HEK293 (cell line): ENCODE measurements around the gene MBD6.

ENCODE experiments used
- BCL11B ChIP-seq: fragments of 450-650 bp; formaldehyde crosslinking; IDR thresholded peaks from 2 replicates; pipeline ENCODE4 v1.5.1; 2016; ENCODE audit warnings: low read depth, missing biosample characterization, missing genetic modification characterization
- ZBTB1 ChIP-seq: fragments of 450-650 bp; formaldehyde crosslinking; IDR thresholded peaks from 2 replicates; pipeline ENCODE4 v1.5.1; 2016; ENCODE audit warnings: missing biosample characterization, missing genetic modification characterization
- ZNF10 ChIP-seq: fragments of 450-650 bp; formaldehyde crosslinking; IDR thresholded peaks from 2 replicates; pipeline ENCODE4 v1.5.1; 2017; ENCODE audit warnings: missing biosample characterization, missing genetic modification characterization
- ZNF510 ChIP-seq: fragments of 450-650 bp; formaldehyde crosslinking; IDR thresholded peaks from 2 replicates; pipeline ENCODE4 v1.5.1; 2018; ENCODE audit warnings: mild to moderate bottlenecking, missing genetic modification characterization, missing biosample characterization; ENCODE audit not compliant: insufficient replicate concordance
- ZNF785 ChIP-seq: fragments of 450-650 bp; formaldehyde crosslinking; IDR thresholded peaks from 2 replicates; pipeline ENCODE4 v1.5.1; 2016; ENCODE audit warnings: missing biosample characterization, missing genetic modification characterization
- TF ChIP-seq, protein P1 (sequence below): fragments of 450-650 bp; formaldehyde crosslinking; IDR thresholded peaks from 2 replicates; pipeline ENCODE4 v1.5.1; 2016; ENCODE audit warnings: missing biosample characterization, missing genetic modification characterization

DNA sequence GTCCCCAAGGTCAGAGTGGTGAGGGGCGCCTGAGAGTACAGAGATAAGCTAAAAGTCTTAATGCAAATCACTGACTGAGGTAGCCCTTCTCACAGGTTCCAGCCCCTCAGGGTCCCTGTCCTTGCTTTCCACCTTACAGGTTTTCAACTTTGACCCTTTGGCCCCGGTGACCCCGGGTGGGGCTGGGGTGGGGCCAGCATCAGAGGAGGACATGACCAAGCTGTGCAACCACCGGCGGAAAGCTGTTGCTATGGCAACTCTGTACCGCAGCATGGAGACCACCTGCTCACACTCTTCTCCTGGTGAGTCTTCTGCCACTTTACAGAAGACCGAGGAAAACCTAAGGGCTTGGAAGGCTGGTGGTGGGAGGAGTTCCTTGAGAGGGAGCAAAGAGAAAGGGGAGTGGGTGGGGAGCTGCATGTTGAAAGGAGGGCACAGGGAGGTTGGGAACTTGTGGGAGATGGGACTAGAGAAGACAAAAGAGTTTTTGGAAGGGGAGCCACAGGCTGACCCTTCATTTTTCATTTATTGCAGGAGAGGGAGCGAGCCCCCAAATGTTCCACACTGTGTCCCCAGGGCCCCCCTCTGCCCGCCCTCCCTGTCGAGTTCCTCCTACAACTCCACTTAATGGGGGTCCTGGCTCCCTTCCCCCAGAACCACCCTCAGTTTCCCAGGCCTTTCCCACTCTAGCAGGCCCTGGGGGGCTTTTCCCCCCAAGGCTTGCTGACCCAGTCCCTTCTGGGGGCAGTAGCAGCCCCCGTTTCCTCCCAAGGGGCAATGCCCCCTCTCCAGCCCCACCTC is 2.4 kb downstream of the MBD6 start:
- TF ChIP-seq BCL11B (tag by site-specific recombination): no peak
- TF ChIP-seq, protein P1, sequence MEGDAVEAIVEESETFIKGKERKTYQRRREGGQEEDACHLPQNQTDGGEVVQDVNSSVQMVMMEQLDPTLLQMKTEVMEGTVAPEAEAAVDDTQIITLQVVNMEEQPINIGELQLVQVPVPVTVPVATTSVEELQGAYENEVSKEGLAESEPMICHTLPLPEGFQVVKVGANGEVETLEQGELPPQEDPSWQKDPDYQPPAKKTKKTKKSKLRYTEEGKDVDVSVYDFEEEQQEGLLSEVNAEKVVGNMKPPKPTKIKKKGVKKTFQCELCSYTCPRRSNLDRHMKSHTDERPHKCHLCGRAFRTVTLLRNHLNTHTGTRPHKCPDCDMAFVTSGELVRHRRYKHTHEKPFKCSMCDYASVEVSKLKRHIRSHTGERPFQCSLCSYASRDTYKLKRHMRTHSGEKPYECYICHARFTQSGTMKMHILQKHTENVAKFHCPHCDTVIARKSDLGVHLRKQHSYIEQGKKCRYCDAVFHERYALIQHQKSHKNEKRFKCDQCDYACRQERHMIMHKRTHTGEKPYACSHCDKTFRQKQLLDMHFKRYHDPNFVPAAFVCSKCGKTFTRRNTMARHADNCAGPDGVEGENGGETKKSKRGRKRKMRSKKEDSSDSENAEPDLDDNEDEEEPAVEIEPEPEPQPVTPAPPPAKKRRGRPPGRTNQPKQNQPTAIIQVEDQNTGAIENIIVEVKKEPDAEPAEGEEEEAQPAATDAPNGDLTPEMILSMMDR (tag by site-specific recombination): no peak
- TF ChIP-seq ZNF10 (tag by site-specific recombination): no peak
- no peak for TF ChIP-seq ZNF510 (tag by site-specific recombination)
- TF ChIP-seq ZNF785 (tag by site-specific recombination): no peak
- TF ChIP-seq ZBTB1 (tag by site-specific recombination): no peak
